GM19397 (cell line): ENCODE measurements around the gene PKN2.

Source experiments
- ATAC-seq: cut with Tn5 transposase; IDR thresholded peaks from one replicate; pipeline ENCODE4 v1.9.1; 2021; ENCODE audit warnings: mild to moderate bottlenecking, moderate library complexity; ENCODE audit not compliant: unreplicated experiment

The PKN2 gene

GRCh38 chr1:88731475-88732269 lies 47.6 kb downstream of the PKN2 start:
- no peak for ATAC-seq

- no peak for ATAC-seq
Observed at GRCh38 chr1:88735382-88735781, 51.3 kb downstream of the PKN2 start.

- no peak for ATAC-seq
Observed at GRCh38 chr1:88735909-88736308, 51.8 kb downstream of the PKN2 start.

- no peak for ATAC-seq
Observed at GRCh38 chr1:88736633-88737248, 52.7 kb downstream of the PKN2 start.

- ATAC-seq = no peak
Observed at GRCh38 chr1:88737338-88737927, 53.4 kb downstream of the PKN2 start.

GRCh38 chr1:88740784-88741183 lies 56.7 kb downstream of the PKN2 start:
- ATAC-seq = no peak

GRCh38 chr1:88741413-88741812 lies 57.3 kb downstream of the PKN2 start:
- no peak for ATAC-seq

DNA sequence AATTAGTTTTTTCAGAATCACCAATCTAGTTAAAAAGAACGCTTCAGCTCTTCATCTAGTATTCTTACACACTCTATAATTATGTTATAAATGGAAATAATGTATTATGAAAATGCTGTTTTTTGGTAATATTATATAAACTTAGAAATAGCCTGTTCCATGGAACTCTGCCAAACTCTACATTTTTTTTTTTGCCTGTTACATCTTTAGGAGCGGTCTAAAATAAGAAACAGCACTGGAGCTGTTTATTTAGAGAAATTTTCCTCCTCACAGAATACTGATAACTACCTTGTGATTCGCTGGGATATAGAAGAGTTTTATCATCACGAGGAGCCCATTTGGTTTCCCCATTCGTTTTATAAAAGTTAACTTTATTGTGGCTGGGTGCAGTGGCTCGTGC lies 58.5 kb downstream of the PKN2 start:
- no peak for ATAC-seq

GRCh38 chr1:88744142-88744541 lies 60.1 kb downstream of the PKN2 start:
- no peak for ATAC-seq

GRCh38 chr1:88746916-88747315 lies 62.8 kb downstream of the PKN2 start:
- no peak for ATAC-seq

GRCh38 chr1:88751714-88752113 lies 67.6 kb downstream of the PKN2 start:
- no peak for ATAC-seq

GRCh38 chr1:88753506-88753905 lies 69.4 kb downstream of the PKN2 start:
- no peak for ATAC-seq

DNA sequence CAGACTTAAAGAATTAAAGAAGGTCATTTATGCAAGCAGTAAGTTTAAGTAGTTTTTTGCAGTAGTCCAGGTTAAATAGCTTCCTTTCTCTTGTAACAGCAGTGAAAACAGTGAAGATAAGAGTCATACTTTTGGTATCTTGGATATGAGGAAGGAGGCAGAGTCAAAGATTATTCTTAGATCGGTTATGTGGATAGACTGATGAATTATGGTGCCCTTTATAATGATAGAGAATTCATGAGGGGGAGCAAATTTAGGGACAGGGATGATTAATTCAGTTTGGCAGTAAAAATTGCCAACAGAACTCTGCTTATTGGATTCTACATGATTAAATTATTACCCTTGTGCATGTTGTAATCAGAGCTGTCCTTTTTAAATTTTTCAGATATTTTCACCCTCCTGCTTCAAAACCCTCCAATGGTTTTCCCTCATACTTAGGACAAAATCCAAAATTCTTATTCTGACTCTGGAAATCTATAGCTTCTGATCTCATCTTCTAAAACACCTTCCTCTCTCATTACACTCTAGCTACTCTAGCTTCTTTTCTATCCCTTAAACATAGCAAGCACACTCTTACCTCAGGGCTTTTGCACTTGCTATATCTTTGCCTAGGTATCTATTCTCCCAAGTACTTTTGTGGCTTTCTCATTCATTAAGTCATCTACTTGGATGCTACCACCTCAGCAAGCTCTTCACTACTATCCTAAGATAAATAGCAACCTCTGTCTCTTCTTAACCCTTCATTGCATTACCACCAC lies 79.8 kb downstream of the PKN2 start:
- ATAC-seq = no peak

GRCh38 chr1:88768187-88768586 lies 84.1 kb downstream of the PKN2 start:
- no peak for ATAC-seq

GRCh38 chr1:88768816-88769215 lies 84.7 kb downstream of the PKN2 start:
- ATAC-seq = no peak

DNA sequence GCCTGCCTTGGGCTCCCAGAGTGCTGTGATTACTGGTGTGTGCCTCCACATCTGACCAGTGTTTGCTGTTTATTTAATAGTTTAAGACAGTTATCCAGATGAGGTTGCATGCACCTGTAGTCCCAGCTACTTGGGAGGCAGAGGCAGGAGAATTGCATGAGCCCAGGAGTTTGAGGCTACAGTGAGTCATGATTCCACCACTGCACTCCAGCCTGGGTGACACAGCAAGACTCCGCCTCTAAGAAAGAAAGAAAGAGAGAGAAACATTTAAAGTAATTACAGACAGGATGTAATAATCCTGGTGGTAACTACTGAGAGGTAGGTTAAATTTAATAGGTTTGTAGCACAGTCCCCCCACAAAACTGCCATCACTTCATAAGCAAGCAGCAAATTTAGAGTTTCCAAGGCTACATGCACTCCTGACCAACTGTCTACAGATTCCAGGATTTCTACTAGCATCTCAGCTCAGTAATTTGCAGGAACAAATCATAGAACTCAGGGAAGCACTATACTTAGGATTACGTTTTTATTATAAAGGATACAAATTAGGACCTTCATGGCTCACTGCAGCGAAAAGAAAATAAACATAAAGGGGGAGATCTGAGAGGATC lies 89.6 kb downstream of the PKN2 start:
- ATAC-seq = no peak

GRCh38 chr1:88774151-88774556 lies 90.1 kb downstream of the PKN2 start:
- ATAC-seq = no peak

DNA sequence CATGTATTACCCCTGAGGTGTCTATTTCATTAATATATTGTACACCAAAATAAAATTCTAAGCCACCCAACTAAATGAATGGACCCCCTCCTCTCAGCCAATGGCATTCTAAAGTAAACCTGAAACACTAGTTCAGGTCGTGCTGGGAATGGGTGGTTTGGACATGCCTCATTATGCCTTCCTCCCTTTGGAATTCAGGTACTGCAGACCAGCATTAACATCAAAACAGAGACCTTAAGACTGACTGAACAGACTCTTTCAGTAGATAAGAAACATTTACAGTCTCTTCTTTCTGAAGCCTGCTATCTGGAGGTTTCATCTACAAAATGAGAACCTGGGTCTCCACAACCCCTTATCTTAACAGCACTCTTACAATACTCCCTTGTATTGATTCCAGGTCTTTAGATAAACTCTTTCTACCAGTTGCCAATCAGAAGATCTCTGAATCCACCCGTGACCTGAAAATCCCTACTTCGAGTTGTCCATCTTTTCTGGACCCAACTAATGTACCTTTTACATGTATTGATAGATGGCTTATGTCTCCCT lies 93.6 kb downstream of the PKN2 start:
- ATAC-seq = no peak

DNA sequence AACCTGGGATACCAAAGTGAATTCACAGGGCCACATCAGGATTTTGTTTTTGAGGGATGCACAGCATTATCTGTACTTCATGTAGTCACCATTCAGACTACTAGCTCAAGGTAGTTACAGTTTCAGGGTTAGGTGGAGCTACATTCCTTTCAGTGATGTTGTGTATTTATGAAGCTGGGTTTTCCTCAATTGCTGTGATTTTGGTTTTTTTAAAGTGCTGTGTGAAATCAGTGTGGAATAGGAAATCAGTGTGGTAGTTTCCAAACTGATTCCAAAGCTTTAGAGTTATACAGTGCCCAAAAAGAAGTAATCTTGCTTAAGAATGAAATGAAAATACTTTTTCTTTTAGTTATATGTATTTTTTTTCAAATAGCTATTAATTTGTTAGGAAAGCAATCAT lies 95.8 kb downstream of the PKN2 start:
- no peak for ATAC-seq

- no peak for ATAC-seq
Observed at GRCh38 chr1:88780485-88780884, 96.4 kb downstream of the PKN2 start.

GRCh38 chr1:88783145-88783544 lies 99.1 kb downstream of the PKN2 start:
- no peak for ATAC-seq
